Colonic mucosa (tissue), 4 donors: ENCODE data around the gene BOD1L2. TPM values are rescaled to one million over a fixed set of nuclear protein-coding genes. Genes with fewer than 3 reads are reported as not detected.

ENCODE experiments used
- DNase-seq: peaks from one replicate; pipeline ENCODE4 v3.0.0-alpha.2; 2020
- H3K27ac ChIP-seq: fragments of 200-600 bp; one replicate; pipeline ENCODE4 v1.8.0; 2021
- H3K27me3 ChIP-seq: fragments of 200-600 bp; one replicate; pipeline ENCODE4 v1.8.0; 2021
- H3K36me3 ChIP-seq: fragments of 200-600 bp; one replicate; pipeline ENCODE4 v1.8.0; 2021
- H3K4me1 ChIP-seq: fragments of 200-600 bp; one replicate; pipeline ENCODE4 v1.8.0; 2021; ENCODE audit warnings: mild to moderate bottlenecking
- H3K4me3 ChIP-seq: fragments of 200-600 bp; one replicate; pipeline ENCODE4 v1.8.0; 2021
- H3K9ac ChIP-seq, 2 donors: one replicate each; pipeline ENCODE4 v1.7.0; 2013; ENCODE audit warnings: control low read depth in 2 of 2, low read depth in 2 of 2, low read length in 2 of 2
- H3K9me3 ChIP-seq: fragments of 200-600 bp; one replicate; pipeline ENCODE4 v1.8.0; 2021
- intact Hi-C: fragments of 100-400 bp; cut with DNase I; formaldehyde crosslinking; loops from one replicate; pipeline ENCODE4 v1.14.1; 2022
- total RNA-seq, 2 donors: library from RNA; stranded (reverse); fragmentation: NEBNext Ultra II Directional in 1 of 2; extraction: Animal tissue kit (Norgen Biotek cat#: 25700) in 1 of 2; gene quantifications; one replicate each; pipeline ENCODE4 v1.2.1, GENCODE V29; 2021
- TF ChIP-seq, protein P1 (sequence below): fragments of 200-600 bp; IDR thresholded peaks from one replicate; pipeline ENCODE4 v1.8.0; 2022; ENCODE audit warnings: antibody characterized with exemption, mild to moderate bottlenecking
- donor health status: healthy.
- donor health status: DM: no; HTN: no; CAD: no.
- donor health status: DM: no; HTN: no; CAD: no.

BOD1L2 gene
- total RNA-seq, 2 donors from 2014 or later = not detected

DNA sequence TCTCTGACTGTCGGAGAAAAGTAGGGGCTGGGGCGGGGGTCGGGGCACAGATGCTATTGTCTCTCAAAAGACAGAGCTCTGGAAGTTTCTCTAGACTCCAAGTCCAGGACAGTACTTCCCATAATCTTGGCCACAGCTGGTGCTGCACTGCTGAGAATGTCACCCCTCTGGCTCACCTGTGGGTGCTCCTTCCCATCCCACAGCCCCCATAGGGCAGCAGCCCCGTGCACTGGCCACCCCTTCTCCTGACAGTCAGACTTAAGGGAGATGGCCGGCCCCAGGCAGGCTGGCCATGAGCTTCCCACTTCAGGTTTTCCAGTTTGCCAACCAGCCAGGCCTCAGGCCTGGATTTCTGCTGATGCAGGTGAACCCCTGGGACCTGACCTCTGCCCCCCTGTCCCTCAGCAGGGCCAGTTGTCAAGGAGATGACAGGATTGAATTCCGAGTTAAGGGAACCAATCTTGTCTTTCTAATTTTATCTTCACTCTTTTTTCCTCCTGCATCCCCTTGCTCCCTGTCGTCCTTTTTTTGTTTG, 30.2 kb upstream of the BOD1L2 start:
- DNase-seq = no peak
- H3K36me3 ChIP-seq = no peaks in the 10 kb centered on the region
- H3K9me3 ChIP-seq = no peaks in the 10 kb centered on the region
- no peak overlapping the region for H3K4me3 ChIP-seq
- H3K27me3 ChIP-seq = no peaks in the 10 kb centered on the region
- intact Hi-C loops = no loop called here
- H3K27ac ChIP-seq = no peak overlapping the region
- no peaks in the 10 kb centered on the region for H3K4me1 ChIP-seq
- TF ChIP-seq, protein P1, sequence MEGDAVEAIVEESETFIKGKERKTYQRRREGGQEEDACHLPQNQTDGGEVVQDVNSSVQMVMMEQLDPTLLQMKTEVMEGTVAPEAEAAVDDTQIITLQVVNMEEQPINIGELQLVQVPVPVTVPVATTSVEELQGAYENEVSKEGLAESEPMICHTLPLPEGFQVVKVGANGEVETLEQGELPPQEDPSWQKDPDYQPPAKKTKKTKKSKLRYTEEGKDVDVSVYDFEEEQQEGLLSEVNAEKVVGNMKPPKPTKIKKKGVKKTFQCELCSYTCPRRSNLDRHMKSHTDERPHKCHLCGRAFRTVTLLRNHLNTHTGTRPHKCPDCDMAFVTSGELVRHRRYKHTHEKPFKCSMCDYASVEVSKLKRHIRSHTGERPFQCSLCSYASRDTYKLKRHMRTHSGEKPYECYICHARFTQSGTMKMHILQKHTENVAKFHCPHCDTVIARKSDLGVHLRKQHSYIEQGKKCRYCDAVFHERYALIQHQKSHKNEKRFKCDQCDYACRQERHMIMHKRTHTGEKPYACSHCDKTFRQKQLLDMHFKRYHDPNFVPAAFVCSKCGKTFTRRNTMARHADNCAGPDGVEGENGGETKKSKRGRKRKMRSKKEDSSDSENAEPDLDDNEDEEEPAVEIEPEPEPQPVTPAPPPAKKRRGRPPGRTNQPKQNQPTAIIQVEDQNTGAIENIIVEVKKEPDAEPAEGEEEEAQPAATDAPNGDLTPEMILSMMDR = no peak
- no peak overlapping the region for H3K9ac ChIP-seq

DNA sequence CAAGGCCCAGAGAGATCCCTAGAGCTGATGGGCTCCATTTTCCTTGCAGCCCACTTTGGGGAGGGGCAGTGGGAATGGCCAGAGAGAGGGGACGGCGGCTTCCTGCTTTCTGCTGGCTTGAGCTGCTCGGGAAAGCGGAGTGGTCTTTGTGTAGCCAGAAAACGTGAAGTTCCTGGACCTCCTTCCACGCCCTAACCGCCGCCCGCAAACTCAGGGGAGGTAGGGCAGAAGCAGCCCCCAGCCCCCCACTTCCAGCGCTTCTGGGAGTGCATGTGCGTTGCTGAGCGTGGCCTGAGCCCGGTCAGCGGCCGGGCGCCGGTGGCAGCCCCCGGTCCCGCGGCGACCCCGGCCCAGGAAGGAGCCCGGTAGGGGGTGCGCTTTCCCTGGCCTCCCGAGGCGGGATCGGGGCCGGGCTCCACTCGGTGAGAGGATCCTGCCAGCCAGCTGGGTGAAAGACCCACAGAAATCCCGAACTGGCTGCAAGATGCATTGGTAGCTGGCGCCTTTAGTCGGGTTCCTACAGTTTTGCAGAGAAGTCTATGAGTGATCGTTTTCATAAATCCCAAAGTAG, 25.3 kb upstream of the BOD1L2 start:
- Histone ChIP-seq H3K4me1 (no peaks in the 10 kb centered on the region), H3K9ac (no peak overlapping the region), H3K9me3 (no peaks in the 10 kb centered on the region), H3K27ac (no peak overlapping the region), H3K27me3 (no peaks in the 10 kb centered on the region), H3K4me3 (no peak overlapping the region), H3K36me3 (no peaks in the 10 kb centered on the region)
- no peak for DNase-seq
- TF ChIP-seq, protein P1 = no peak
- intact Hi-C loops = no loop called here

DNA sequence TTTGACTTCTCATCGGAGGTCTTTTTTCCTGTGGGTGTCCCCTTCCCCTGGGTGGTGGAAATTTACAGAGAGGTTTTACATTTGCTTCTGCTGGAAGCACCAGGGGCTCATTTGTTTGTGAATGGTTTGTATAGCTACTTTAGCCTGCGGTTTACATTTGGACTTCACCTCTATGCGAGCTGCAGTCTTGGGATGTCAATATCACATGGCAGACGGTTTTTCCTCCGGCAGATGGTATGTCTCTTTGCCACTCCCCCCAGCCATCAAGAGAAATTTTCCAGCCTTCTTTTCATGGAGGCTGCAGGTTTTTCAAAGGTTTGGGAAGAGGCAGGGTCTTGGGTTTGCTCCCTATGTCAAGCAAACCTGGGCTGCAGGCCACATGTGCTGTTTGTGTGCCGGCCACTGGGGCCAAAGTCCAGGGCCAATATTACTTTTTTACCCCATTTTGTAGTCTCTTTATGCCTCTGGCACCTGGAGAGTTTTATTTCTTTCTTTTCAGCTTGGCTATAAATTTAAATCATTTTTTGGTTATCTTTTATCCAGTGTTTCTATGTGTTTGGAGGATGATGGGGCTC, 23.9 kb upstream of the BOD1L2 start:
- H3K36me3 ChIP-seq = no peaks in the 10 kb centered on the region
- H3K9ac ChIP-seq = no peak overlapping the region
- DNase-seq = no peak
- H3K27me3 ChIP-seq = no peaks in the 10 kb centered on the region
- intact Hi-C loops = no loop called here
- no peaks in the 10 kb centered on the region for H3K4me1 ChIP-seq
- H3K27ac ChIP-seq = no peak overlapping the region
- TF ChIP-seq, protein P1 = no peak
- H3K9me3 ChIP-seq = no peaks in the 10 kb centered on the region
- H3K4me3 ChIP-seq = no peak overlapping the region

DNA sequence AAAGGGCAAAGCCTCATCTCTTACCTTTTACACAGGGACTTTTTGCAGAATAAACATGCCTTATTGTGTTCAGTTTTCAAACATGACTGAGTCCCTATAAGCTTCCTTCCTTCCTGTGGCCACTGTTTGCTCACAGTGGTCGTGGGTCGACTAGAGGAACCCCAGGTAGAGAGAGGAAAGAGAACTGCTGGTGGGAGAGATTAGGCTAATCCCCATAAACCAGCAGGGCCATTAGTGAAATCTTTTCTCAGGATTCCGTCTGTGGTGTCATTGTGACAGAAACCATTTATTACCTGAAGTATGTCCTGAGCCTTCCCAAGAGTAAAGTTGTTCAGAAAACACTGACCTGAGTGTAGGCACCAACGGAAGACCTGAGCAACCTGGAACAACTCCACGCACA, 21.3 kb upstream of the BOD1L2 start:
- H3K9ac ChIP-seq = no peak overlapping the region
- no peak overlapping the region for H3K4me3 ChIP-seq
- no peaks in the 10 kb centered on the region for H3K27me3 ChIP-seq
- H3K27ac ChIP-seq = no peak overlapping the region
- intact Hi-C loops = no loop called here
- TF ChIP-seq, protein P1 = no peak
- no peaks in the 10 kb centered on the region for H3K36me3 ChIP-seq
- no peaks in the 10 kb centered on the region for H3K9me3 ChIP-seq
- no peak for DNase-seq
- H3K4me1 ChIP-seq = no peaks in the 10 kb centered on the region

DNA sequence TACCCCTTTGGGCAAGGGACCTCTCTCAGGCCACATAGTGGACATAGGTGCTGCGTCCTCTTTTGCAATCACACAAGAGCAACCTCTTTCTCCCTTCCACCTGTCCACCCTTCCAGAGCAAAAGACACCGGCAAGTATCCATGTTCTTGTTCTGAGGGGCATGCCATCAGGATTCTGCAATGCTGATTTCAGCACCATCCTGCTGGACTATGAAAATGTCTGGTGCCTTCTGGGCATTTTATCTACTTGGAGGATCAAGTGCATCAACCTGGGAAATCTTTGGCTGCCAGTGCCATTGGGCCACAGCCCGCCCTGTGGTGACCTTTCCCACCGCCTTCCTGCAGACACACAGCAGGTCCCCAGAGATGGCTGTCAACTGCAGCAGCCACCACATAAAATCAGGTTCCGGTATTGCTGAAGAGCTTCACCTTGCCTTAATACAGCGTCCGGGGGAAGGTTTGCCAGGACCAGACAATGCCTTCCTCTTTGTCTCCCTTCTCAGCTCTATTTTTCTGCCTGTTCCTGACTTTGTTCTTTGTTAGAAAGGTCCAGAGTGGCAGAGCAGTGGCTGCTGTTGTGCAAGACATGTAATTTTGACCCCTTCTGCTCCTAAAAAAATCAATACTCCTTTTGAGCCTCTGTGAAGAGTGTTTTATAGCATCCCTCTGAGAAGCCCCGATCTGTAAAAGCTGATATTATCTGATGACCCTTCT, 18.5 kb upstream of the BOD1L2 start:
- no peak overlapping the region for H3K27ac ChIP-seq
- no peak for DNase-seq
- no peaks in the 10 kb centered on the region for H3K36me3 ChIP-seq
- H3K4me1 ChIP-seq = no peaks in the 10 kb centered on the region
- TF ChIP-seq, protein P1 = no peak
- intact Hi-C loops = no loop called here
- H3K27me3 ChIP-seq = no peaks in the 10 kb centered on the region
- H3K9ac ChIP-seq = no peak overlapping the region
- no peaks in the 10 kb centered on the region for H3K9me3 ChIP-seq
- no peak overlapping the region for H3K4me3 ChIP-seq
